Vagina (tissue), 2 donors: ENCODE data around the gene NXNL1. TPM values are rescaled to one million over a fixed set of nuclear protein-coding genes. Genes with fewer than 3 reads are reported as not detected.

Experiments
- DNase-seq, 2 donors: peaks; one replicate each; pipeline ENCODE4 v3.0.0-alpha.2; 2017; ENCODE audit errors: extremely low spot score in 2 of 2
- H3K27ac ChIP-seq: fragments of 200-600 bp; sonication (generic); one replicate; pipeline ENCODE4 v1.5.1; 2019
- H3K27me3 ChIP-seq: fragments of 200-600 bp; sonication (generic); one replicate; pipeline ENCODE4 v1.5.1; 2019
- H3K36me3 ChIP-seq, 2 donors: fragments of 200-600 bp; sonication (generic); one replicate each; pipeline ENCODE4 v1.5.1; 2017 to 2019
- H3K4me1 ChIP-seq: fragments of 200-600 bp; sonication (generic); one replicate; pipeline ENCODE4 v1.5.1; 2019
- H3K4me3 ChIP-seq, 2 donors: fragments of 200-600 bp; sonication (generic); 1 replicate in 1 of 2; 2 replicates in 1 of 2; pipeline ENCODE4 v1.5.1; 2016 to 2019
- H3K9me3 ChIP-seq: fragments of 200-600 bp; sonication (generic); one replicate; pipeline ENCODE4 v1.5.1; 2019
- POLR2A ChIP-seq, 2 donors: fragments of 450-650 bp; IDR thresholded peaks; one replicate each; pipeline ENCODE4 v1.6.1; 2017; ENCODE audit warnings: antibody characterized with exemption in 2 of 2, mild to moderate bottlenecking in 2 of 2, moderate library complexity in 2 of 2
- POLR2AphosphoS5 ChIP-seq, 2 donors: sonication (generic); formaldehyde crosslinking; IDR thresholded peaks; one replicate each; pipeline ENCODE4 v1.9.0; 2017; ENCODE audit warnings: antibody characterized with exemption in 2 of 2, mild to moderate bottlenecking in 2 of 2, low read depth in 1 of 2; ENCODE audit not compliant: insufficient read depth in 1 of 2
- intact Hi-C: fragments of 100-400 bp; cut with DNase I; formaldehyde crosslinking; loops from one replicate; pipeline ENCODE4 v1.15.1; 2023
- total RNA-seq: library from RNA; depleted of rRNA; stranded (reverse); fragments of >200 nt; gene quantifications from one replicate; pipeline ENCODE4 v1.2.3, GENCODE V29; 2016
- TF ChIP-seq, protein P1 (sequence below), 3 experiments: fragments of 450-650 bp in 2 of 3; fragments of 200-600 bp in 1 of 3; sonication (generic) in 1 of 3; IDR thresholded peaks; one replicate each; pipeline ENCODE4 v1.5.1; 2017 to 2019; ENCODE audit warnings: antibody characterized with exemption in 3 of 3, mild to moderate bottlenecking in 2 of 3, moderate library complexity in 2 of 3

The NXNL1 gene
- total RNA-seq, 1 donor from 2014 or later: not detected

DNA sequence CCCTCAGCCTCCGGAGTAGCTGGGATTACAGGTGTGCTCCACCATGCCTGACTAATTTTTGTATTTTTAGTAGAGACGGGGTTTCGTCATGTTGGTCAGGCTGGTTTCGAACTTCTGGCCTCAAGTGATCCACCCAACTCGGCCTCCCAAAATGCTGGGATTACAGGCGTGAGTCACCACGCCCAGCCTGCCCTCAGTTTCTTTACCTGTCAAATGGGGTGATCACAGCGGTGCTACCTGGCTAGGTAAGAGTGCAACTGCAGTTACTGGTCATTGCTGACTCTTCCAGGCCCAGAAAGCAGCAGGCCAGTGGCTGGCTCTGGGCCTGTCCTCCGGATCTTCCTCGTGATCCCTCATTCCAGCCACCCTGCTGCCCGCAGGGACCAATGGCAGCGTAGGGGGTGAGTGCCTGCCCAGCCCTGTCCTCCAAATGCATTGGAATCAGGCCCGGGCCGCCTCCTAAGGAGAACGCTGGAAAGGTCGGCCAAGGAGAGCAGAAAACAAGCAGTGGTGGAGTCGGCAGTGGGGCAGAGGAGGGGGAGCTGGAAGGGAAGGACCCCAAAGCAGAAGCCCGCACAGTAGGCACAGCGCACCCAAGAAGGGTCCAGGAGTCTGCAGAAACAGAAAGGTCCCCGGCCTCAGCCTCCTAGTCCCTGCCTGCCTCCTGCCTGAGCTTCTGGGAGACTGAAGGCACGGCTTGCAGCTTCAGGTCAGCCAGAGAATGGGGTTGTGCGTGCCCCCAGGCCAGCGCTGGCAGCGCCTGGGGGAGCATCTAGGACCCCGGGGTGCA, 7.8 kb upstream of the NXNL1 start:
- DNase-seq: peak in 1 of 2 donors; percentile 89
- TF ChIP-seq POLR2A (IDR thresholded peaks at IDR 0.05): no peak
- no peak for TF ChIP-seq POLR2AphosphoS5 (IDR thresholded peaks at IDR 0.05; ENCODE audit: insufficient read depth in 1 of 2, low read depth in 1 of 2)
- TF ChIP-seq, protein P1, sequence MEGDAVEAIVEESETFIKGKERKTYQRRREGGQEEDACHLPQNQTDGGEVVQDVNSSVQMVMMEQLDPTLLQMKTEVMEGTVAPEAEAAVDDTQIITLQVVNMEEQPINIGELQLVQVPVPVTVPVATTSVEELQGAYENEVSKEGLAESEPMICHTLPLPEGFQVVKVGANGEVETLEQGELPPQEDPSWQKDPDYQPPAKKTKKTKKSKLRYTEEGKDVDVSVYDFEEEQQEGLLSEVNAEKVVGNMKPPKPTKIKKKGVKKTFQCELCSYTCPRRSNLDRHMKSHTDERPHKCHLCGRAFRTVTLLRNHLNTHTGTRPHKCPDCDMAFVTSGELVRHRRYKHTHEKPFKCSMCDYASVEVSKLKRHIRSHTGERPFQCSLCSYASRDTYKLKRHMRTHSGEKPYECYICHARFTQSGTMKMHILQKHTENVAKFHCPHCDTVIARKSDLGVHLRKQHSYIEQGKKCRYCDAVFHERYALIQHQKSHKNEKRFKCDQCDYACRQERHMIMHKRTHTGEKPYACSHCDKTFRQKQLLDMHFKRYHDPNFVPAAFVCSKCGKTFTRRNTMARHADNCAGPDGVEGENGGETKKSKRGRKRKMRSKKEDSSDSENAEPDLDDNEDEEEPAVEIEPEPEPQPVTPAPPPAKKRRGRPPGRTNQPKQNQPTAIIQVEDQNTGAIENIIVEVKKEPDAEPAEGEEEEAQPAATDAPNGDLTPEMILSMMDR (IDR thresholded peaks at IDR 0.05): no peak
- Histone ChIP-seq H3K27me3 (no peaks in the 10 kb centered on the region), H3K4me3 (peak overlapping the region; percentile 82 to 94), H3K9me3 (no peaks in the 10 kb centered on the region), H3K27ac (peak overlapping the region; percentile 93), H3K36me3 (no peaks in the 10 kb centered on the region), H3K4me1 (peaks cover 26% of the 10 kb centered on the region)
- intact Hi-C loops: no loop called here

DNA sequence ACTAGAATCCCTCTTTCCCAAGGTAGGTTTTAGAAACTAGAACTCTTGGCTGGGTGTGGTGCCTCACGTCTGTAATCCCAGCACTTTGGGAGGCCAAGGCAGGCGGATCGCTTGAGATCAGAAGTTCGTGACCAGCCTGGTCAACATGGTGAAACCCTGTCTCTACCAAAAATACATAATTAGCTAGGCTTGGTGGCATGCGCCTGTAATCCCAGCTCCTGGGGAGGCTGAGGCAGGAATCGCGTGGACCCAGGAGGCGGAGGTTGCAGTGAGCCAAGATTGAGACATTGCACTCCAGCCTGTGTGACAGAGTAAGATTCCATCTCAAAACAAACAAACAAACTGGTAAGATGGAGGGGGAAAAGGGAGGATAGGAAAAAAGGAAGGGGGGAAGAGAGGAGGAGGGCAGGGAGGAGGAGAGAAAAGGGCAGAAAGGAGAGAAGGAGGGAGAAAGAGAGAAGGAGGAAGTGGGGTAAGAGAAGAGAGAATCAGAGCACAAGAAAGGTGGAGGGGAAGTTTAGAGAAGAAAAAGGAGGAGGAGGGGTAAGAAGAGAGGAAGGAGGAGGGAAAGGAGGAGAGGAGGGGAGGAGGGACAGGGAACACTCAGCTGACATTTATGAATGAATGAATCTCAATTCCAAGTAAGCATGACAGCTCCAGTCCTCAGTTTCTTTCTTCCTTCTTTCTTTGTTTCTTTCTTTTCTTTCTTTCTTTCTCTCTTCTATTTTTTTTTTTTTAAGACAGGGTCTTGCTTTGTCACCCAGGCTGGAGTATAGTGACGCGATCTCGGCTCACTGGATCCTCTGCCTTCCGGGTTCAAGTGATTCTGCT, 7.0 kb upstream of the NXNL1 start:
- TF ChIP-seq, protein P1 (IDR thresholded peaks at IDR 0.05): no peak
- H3K27ac ChIP-seq: peak overlapping the region; percentile 93
- H3K4me1 ChIP-seq: peaks cover 26% of the 10 kb centered on the region
- no peaks in the 10 kb centered on the region for H3K27me3 ChIP-seq
- H3K36me3 ChIP-seq: no peaks in the 10 kb centered on the region
- no peak for DNase-seq
- no peaks in the 10 kb centered on the region for H3K9me3 ChIP-seq
- H3K4me3 ChIP-seq: no peak overlapping the region
- intact Hi-C loops: no loop called here

DNA sequence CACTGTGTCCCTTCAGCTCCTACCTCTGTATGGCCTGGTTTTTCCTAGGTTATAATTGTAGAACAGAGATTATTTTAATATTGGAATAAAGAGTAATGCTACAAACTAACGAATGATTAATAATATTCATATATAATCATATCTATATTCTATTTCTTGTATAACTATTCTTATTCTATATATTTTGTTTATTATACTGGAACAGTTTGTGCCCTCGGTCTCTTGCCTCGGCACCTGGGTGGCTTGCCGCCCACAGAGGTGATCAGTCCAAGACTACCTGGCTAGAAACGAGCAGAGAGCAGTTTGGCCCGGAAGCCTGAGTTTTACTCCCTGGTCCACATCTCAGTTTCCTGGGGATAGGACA, 5.7 kb upstream of the NXNL1 start:
- peaks cover 19% of the 10 kb centered on the region for H3K4me1 ChIP-seq
- H3K36me3 ChIP-seq: no peaks in the 10 kb centered on the region
- no peak overlapping the region for H3K27ac ChIP-seq
- H3K9me3 ChIP-seq: no peaks in the 10 kb centered on the region
- no peaks in the 10 kb centered on the region for H3K27me3 ChIP-seq
- H3K4me3 ChIP-seq: no peak overlapping the region
- no peak for DNase-seq
- intact Hi-C loops: no loop called here
- TF ChIP-seq POLR2A (IDR thresholded peaks at IDR 0.05): no peak
- TF ChIP-seq, protein P1 (IDR thresholded peaks at IDR 0.05): no peak
- TF ChIP-seq POLR2AphosphoS5 (IDR thresholded peaks at IDR 0.05; ENCODE audit: insufficient read depth in 1 of 2, low read depth in 1 of 2): no peak

DNA sequence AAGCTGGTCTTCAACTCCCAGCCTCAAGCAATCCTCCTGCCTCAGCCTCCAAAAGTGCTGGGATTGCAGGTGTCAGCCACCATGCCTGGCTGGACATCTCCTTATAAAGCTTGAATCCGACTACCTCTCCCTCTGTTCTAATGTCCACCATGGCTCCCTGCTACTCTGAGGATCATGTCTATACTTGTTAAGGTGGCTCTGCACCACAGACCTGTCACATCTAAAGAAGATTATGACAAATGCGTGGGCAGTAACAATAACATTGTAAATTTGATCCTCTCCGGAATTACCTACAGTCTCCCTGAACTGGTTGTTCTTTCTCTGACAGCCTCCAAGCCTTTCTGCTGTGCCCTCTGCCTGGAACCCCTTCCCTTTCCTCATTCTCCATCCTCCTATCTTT, 1.8 kb downstream of the NXNL1 start:
- intact Hi-C loops: no loop called here
- H3K36me3 ChIP-seq: no peaks in the 10 kb centered on the region
- H3K4me1 ChIP-seq: peaks cover 13% of the 10 kb centered on the region
- no peak overlapping the region for H3K27ac ChIP-seq
- no peaks in the 10 kb centered on the region for H3K9me3 ChIP-seq
- peaks cover 9% of the 10 kb centered on the region for H3K27me3 ChIP-seq
- TF ChIP-seq POLR2AphosphoS5 (IDR thresholded peaks at IDR 0.05; ENCODE audit: insufficient read depth in 1 of 2, low read depth in 1 of 2) (no peak), POLR2A (IDR thresholded peaks at IDR 0.05) (no peak)
- TF ChIP-seq, protein P1 (IDR thresholded peaks at IDR 0.05): no peak
- H3K4me3 ChIP-seq: no peak overlapping the region
- no peak for DNase-seq

DNA sequence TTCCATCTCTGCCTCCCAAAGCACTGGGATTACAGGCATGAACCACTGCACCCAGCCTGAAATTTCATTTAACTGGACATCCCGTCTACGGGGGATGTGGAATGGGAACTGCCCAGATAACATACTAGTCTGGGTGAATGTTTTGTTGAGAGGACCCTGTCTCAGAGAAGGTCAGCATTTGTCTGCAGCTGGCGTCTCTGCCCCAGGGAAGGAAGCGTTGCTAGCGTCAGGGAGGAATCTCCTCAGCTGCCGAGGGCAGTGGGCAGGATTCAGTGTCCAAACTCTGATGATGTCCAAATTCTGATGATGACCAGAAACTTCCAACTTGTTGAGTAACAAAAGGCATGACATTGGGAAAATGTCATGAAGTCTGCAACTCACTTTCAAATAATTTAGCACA, 3.1 kb downstream of the NXNL1 start:
- Histone ChIP-seq H3K36me3 (no peaks in the 10 kb centered on the region), H3K4me1 (peaks cover 13% of the 10 kb centered on the region), H3K27ac (no peak overlapping the region), H3K27me3 (peaks cover 9% of the 10 kb centered on the region), H3K9me3 (no peaks in the 10 kb centered on the region), H3K4me3 (no peak overlapping the region)
- intact Hi-C loops: no loop called here
- DNase-seq: no peak
- no peak for TF ChIP-seq POLR2A (IDR thresholded peaks at IDR 0.05)
- no peak for TF ChIP-seq POLR2AphosphoS5 (IDR thresholded peaks at IDR 0.05; ENCODE audit: insufficient read depth in 1 of 2, low read depth in 1 of 2)
- TF ChIP-seq, protein P1 (IDR thresholded peaks at IDR 0.05): no peak
